ENCODE results near the gene CST1. TPM values are rescaled to one million over a fixed set of nuclear protein-coding genes. Genes with fewer than 3 reads are reported as not detected.

The CST1 gene
- total RNA-seq, 1 donor from 2014 or later, result not detected

- no peak for DNase-seq
Observed at GRCh38 chr20:23700931-23701330, 49.8 kb downstream of the CST1 start.

- DNase-seq, result no peak
Observed at GRCh38 chr20:23697947-23698346, 52.8 kb downstream of the CST1 start.

Other genes with a start within 250 kb of the CST1 start
- gene CST9L, start 182.5 kb downstream of the CST1 start, total RNA-seq, result not detected in 2 replicates
- gene CST9, start 145.0 kb downstream of the CST1 start, total RNA-seq, result not detected in 2 replicates
- 268 and 284 TPM in 2 replicates for gene CST3, start 113.0 kb downstream of the CST1 start, total RNA-seq
- not detected in 2 replicates for gene CST4, start 61.9 kb downstream of the CST1 start, total RNA-seq
- gene CST2, start 75.8 kb upstream of the CST1 start, total RNA-seq, result not detected in 2 replicates
- gene CST5, start 128.8 kb upstream of the CST1 start, total RNA-seq, result not detected in 2 replicates
- not detected in 2 replicates for gene GGTLC1, start 237.8 kb upstream of the CST1 start, total RNA-seq